GM10266 (cell line): Measurements from ENCODE around the gene RIOK1.

ENCODE experiments used
- DNase-seq: peaks from one replicate; pipeline ENCODE4 v3.0.0; 2012; ENCODE audit errors: extremely low spot score
- TF ChIP-seq, protein P1 (sequence below): IDR thresholded peaks from 2 replicates; pipeline ENCODE4 v1.5.1; 2012; ENCODE audit warnings: mild to moderate bottlenecking, low read depth; ENCODE audit not compliant: control insufficient read depth, insufficient read depth; ENCODE audit errors: missing control alignments

The RIOK1 gene

GRCh38 chr6:7392402-7392801 is 2.8 kb downstream of the RIOK1 start:
- TF ChIP-seq, protein P1, sequence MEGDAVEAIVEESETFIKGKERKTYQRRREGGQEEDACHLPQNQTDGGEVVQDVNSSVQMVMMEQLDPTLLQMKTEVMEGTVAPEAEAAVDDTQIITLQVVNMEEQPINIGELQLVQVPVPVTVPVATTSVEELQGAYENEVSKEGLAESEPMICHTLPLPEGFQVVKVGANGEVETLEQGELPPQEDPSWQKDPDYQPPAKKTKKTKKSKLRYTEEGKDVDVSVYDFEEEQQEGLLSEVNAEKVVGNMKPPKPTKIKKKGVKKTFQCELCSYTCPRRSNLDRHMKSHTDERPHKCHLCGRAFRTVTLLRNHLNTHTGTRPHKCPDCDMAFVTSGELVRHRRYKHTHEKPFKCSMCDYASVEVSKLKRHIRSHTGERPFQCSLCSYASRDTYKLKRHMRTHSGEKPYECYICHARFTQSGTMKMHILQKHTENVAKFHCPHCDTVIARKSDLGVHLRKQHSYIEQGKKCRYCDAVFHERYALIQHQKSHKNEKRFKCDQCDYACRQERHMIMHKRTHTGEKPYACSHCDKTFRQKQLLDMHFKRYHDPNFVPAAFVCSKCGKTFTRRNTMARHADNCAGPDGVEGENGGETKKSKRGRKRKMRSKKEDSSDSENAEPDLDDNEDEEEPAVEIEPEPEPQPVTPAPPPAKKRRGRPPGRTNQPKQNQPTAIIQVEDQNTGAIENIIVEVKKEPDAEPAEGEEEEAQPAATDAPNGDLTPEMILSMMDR, result no peak
- no peak for DNase-seq

GRCh38 chr6:7401075-7401474 is 11.5 kb downstream of the RIOK1 start:
- DNase-seq, result no peak
- TF ChIP-seq, protein P1, result no peak

- DNase-seq, result no peak
- TF ChIP-seq, protein P1, result no peak
These were observed 13.1 kb downstream of the RIOK1 start for GRCh38 chr6:7402716-7403115.

DNA sequence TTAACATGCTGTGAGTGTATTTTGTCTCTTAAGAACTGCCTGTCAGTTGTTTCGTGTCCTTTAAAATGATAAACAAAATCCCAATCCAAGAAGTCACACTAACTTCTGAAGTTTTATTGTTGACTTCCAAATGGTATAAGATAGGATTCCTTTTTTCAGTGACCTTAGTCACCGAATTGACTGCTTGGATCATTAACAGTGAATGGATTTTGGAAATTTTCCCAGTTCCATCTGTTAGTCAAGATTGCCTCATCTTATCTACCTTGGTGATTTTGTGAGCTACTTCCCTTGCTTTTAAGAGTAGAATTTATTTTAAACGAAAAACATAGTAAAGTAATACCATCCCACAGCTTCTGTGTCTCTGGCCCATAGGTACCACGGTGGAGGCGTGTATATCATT is 14.9 kb downstream of the RIOK1 start:
- no peak for DNase-seq
- TF ChIP-seq, protein P1, result no peak

DNA sequence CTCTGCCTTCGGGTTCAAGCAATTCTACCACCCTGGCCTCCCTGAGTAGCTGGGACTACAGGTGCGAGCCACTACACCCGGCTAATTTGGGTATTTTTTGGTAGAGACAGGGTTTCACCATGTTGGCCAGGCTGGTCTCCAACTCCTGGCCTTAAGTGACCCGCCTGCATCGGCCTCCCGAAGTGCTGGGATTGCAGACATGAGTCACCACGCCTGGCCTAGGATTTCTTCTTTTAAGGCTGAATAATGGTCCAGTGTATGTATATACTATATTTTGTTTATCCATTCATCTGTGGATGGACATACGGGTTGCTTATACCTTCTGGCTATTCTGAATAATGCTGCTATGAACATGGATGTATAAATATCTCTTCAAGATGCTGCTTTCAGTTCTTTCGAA is 17.1 kb downstream of the RIOK1 start:
- no peak for DNase-seq
- TF ChIP-seq, protein P1, result no peak

DNA sequence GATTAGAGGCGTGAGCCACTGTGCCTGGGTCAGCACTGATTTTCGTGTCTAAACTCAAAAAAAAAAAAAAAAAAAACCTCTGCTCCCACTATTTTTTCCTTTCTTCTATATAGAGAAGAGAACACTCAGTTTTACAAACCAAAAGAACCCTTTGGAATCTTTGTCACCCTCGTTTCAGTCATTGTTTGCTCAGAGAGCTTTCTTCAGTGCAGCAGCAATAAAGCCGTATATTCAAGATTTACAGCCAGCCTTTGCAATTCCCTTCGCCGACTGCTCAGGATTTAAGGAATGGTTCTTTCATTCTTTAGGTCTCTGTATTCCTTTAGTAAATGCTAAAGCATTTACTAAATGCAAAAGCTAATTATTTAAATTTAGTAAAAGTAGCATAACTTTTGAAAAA is 20.1 kb downstream of the RIOK1 start:
- DNase-seq, result no peak
- TF ChIP-seq, protein P1, result no peak

- TF ChIP-seq, protein P1, result no peak
- DNase-seq, result no peak
These were observed 21.2 kb downstream of the RIOK1 start for GRCh38 chr6:7410851-7411250.
